ENCODE results near the gene RIC8A.

The RIC8A gene

DNA sequence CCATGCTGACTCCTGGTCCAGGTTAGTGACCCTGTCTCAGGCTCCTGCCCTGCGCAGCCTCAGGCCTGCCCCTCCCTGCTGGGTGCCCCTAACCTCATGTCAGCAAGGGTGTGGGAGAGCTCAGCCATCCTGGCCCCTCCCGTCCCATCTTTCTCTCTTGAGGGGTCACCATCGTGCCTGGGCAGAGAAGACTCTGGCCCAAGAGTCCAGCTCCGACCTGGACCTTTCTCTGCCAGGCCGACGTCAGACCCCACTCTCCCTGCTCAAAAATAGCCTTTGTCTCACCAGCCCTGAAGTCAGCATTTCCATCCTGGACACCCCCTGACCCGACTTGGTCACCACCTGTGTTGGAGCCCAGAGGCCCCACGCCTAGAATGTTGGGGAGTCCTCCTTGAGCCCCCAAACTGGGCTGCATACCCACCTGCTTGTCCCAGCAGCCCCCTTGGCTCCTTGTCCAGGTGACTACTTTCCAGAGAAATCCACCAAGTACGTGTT, 9.7 kb upstream of the RIC8A start:
- Histone ChIP-seq H3K27ac (ENCODE audit: low read length) (no peak overlapping the region), H3K4me1 (ENCODE audit: low read length) (no peaks in the 10 kb centered on the region), H3K4me3 (ENCODE audit: low read length) (no peak overlapping the region), H3K79me2 (ENCODE audit: low read length) (no peaks in the 10 kb centered on the region), H3K9ac (ENCODE audit: low read length) (no peak overlapping the region), H2AFZ (ENCODE audit: low read depth, low read length) (no peak overlapping the region), H3K36me3 (replicated peaks; ENCODE audit: low read depth, low read length) (peaks cover 3% of the 10 kb centered on the region), H3K9me3 (ENCODE audit: insufficient read depth, low read length) (no peaks in the 10 kb centered on the region), H4K20me1 (ENCODE audit: insufficient read depth, low read length) (no peaks in the 10 kb centered on the region), H3K4me2 (ENCODE audit: low read length) (no peak overlapping the region), H3K27me3 (ENCODE audit: low read depth, low read length) (no peaks in the 10 kb centered on the region)
- no peak for TF ChIP-seq EZH2phosphoT487 (IDR thresholded peaks at IDR 0.05; ENCODE audit: low read depth)
- TF ChIP-seq, protein P1, sequence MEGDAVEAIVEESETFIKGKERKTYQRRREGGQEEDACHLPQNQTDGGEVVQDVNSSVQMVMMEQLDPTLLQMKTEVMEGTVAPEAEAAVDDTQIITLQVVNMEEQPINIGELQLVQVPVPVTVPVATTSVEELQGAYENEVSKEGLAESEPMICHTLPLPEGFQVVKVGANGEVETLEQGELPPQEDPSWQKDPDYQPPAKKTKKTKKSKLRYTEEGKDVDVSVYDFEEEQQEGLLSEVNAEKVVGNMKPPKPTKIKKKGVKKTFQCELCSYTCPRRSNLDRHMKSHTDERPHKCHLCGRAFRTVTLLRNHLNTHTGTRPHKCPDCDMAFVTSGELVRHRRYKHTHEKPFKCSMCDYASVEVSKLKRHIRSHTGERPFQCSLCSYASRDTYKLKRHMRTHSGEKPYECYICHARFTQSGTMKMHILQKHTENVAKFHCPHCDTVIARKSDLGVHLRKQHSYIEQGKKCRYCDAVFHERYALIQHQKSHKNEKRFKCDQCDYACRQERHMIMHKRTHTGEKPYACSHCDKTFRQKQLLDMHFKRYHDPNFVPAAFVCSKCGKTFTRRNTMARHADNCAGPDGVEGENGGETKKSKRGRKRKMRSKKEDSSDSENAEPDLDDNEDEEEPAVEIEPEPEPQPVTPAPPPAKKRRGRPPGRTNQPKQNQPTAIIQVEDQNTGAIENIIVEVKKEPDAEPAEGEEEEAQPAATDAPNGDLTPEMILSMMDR (IDR thresholded peaks at IDR 0.05; ENCODE audit: low read depth, low read length): no peak

DNA sequence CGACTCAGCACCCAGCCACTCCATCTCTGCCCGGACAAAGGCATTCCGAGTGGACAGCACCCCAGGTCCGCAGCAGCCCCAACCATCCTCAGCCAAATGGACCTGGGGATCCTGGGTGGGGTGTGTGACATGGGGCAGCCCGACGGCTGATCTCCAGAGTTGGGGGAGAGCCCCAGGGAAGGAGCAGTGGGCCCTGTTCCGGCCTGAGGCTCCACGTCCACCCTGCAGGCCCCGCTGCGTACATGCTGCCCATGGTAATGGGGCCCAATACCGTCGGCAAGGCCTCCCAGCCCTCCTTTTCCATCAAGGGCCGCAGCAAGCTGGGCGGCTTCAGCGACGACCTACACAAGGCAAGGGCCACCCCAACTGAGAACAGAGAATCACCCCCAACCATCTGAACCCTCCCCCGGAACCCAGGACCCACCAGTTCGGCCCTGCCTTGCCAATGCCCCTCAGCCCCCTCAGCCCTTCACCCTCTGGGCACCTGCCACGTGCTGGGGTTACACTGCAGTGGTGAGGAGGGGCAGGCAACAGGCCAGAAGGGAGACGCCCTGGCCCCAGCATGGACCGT, 9.2 kb upstream of the RIC8A start:
- TF ChIP-seq, protein P1 (IDR thresholded peaks at IDR 0.05; ENCODE audit: low read depth, low read length): no peak
- no peak for TF ChIP-seq EZH2phosphoT487 (IDR thresholded peaks at IDR 0.05; ENCODE audit: low read depth)
- Histone ChIP-seq H3K27me3 (ENCODE audit: low read depth, low read length) (no peaks in the 10 kb centered on the region), H3K9ac (ENCODE audit: low read length) (no peak overlapping the region)

DNA sequence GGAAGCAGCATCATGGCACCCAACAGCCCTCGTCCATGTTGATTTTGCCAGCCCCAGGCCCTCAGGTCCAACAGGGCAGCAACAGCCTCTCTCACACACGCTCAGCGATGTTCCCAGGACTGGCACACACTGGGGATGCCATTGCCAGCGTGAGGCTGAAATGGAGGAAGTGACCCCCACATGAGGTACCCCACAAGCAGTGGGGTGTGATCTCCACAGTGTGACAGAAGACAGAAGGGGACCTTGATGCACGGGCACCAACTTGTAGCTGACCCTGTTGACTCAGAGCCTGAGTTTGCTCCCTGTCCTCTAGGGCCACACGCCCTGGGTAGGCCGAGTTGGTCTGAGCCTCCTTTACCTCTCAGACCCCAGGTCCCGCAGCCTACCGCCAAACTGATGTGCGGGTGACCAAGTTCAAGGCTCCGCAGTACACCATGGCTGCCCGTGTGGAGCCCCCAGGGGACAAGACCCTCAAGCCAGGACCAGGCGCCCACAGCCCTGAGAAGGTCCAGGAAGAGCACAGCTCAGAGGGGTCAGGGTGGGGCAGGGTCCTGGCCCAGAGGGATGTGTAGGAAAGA, 8.4 kb upstream of the RIC8A start:
- Histone ChIP-seq H3K79me2 (ENCODE audit: low read length) (no peaks in the 10 kb centered on the region), H3K27me3 (ENCODE audit: low read depth, low read length) (no peaks in the 10 kb centered on the region), H3K4me3 (ENCODE audit: low read length) (no peak overlapping the region), H3K4me1 (ENCODE audit: low read length) (no peaks in the 10 kb centered on the region), H2AFZ (ENCODE audit: low read depth, low read length) (no peak overlapping the region), H3K4me2 (ENCODE audit: low read length) (no peak overlapping the region), H3K36me3 (replicated peaks; ENCODE audit: low read depth, low read length) (peaks cover 6% of the 10 kb centered on the region), H4K20me1 (ENCODE audit: insufficient read depth, low read length) (no peaks in the 10 kb centered on the region), H3K9me3 (ENCODE audit: insufficient read depth, low read length) (no peaks in the 10 kb centered on the region), H3K9ac (ENCODE audit: low read length) (no peak overlapping the region), H3K27ac (ENCODE audit: low read length) (no peak overlapping the region)
- TF ChIP-seq, protein P1 (IDR thresholded peaks at IDR 0.05; ENCODE audit: low read depth, low read length): no peak
- no peak for TF ChIP-seq EZH2phosphoT487 (IDR thresholded peaks at IDR 0.05; ENCODE audit: low read depth)

More for the DNA sequence above, 9.2 kb upstream of the RIC8A start:
- Histone ChIP-seq H3K27ac (ENCODE audit: low read length) (no peak overlapping the region), H3K4me2 (ENCODE audit: low read length) (no peak overlapping the region), H2AFZ (ENCODE audit: low read depth, low read length) (no peak overlapping the region), H4K20me1 (ENCODE audit: insufficient read depth, low read length) (no peaks in the 10 kb centered on the region), H3K9me3 (ENCODE audit: insufficient read depth, low read length) (no peaks in the 10 kb centered on the region), H3K79me2 (ENCODE audit: low read length) (no peaks in the 10 kb centered on the region), H3K36me3 (replicated peaks; ENCODE audit: low read depth, low read length) (peaks cover 3% of the 10 kb centered on the region), H3K4me1 (ENCODE audit: low read length) (no peaks in the 10 kb centered on the region), H3K4me3 (ENCODE audit: low read length) (no peak overlapping the region)

DNA sequence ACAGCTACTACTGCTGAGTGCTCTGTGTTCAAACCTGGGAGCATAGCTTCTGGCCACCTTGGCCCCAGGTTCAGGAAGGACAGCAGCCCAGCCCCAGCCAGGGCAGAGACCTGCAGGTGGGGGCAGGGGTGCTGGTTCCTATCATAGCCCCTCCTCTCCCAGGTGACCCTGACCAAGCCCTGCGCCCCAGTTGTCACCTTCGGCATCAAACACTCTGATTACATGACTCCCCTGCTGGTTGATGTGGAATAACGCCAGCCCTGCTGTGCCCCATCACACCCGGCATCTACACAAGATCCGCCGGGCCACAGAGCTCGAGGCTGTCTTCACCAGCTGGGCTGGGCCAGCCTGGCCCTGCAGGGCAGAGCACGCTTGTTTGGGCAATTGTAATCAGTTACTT, 7.7 kb upstream of the RIC8A start:
- no peak for TF ChIP-seq EZH2phosphoT487 (IDR thresholded peaks at IDR 0.05; ENCODE audit: low read depth)
- TF ChIP-seq, protein P1 (IDR thresholded peaks at IDR 0.05; ENCODE audit: low read depth, low read length): no peak
- peaks cover 12% of the 10 kb centered on the region for H3K36me3 ChIP-seq (replicated peaks; ENCODE audit: low read depth, low read length)
- no peaks in the 10 kb centered on the region for H3K4me1 ChIP-seq (ENCODE audit: low read length)
- H3K79me2 ChIP-seq (ENCODE audit: low read length): peaks cover under 1% of the 10 kb centered on the region; the same call in 1 of the 2 replicates
- no peaks in the 10 kb centered on the region for H4K20me1 ChIP-seq (ENCODE audit: insufficient read depth, low read length)
- no peak overlapping the region for H3K9ac ChIP-seq (ENCODE audit: low read length)
- H3K27ac ChIP-seq (ENCODE audit: low read length): no peak overlapping the region
- H3K4me3 ChIP-seq (ENCODE audit: low read length): no peak overlapping the region
- no peak overlapping the region for H2AFZ ChIP-seq (ENCODE audit: low read depth, low read length)
- no peak overlapping the region for H3K4me2 ChIP-seq (ENCODE audit: low read length)
- no peaks in the 10 kb centered on the region for H3K9me3 ChIP-seq (ENCODE audit: insufficient read depth, low read length)
- H3K27me3 ChIP-seq (ENCODE audit: low read depth, low read length): no peaks in the 10 kb centered on the region
